Stimulated activated CD8-positive, alpha-beta memory T cell treated with anti-CD3 and anti-CD28 coated beads, Interleukin-7, amount 100 ng/mL, for 24 hours (primary cell): ENCODE results near the gene EEF1AKMT3.
"Not testable (repeated sequence)": the region's sequence is repeated elsewhere in the genome, so short reads cannot be mapped to it uniquely, and the experiment has no call there.

Source experiments
- DNase-seq: peaks from one replicate; pipeline ENCODE4 v3.0.0-alpha.2; 2020; ENCODE audit warnings: low read depth

Gene EEF1AKMT3

DNA sequence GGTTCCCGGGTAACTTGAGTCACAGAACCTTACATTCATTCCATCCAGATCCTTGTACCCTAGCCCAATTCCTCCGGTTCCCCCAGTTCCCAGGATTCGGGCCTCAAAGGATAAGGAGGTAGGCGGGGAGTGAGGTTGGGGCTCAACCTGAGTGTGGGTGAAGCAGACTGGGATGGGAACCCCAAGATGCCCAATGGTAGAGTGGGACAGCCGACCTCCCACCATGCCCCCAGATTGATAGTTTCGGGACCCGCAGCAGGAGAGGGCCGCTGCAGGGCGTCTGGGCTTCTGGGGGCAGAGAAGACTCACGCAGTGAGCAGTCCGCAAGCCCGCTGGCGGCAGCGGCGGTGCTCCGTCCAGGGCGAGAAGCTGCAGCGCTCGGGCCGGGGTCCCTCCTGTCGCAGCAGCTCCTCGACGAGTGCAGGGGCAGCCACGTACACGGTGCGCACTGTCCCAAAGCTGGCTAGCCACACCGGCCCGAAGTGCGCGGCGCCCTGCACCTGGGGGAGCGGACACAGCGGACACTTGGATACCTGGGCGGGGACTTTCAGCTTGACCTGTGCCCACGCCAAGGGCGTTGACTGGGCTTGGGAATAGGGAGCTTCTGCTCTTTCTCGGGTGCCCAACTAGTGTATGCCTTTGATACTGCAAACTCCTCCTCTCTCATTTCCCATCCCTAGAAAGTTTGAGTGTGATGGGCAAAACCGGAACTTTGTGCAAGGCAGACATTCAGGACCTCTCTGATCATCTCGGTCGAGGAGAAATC is 6.5 kb upstream of the EEF1AKMT3 start:
- DNase-seq = no peak

DNA sequence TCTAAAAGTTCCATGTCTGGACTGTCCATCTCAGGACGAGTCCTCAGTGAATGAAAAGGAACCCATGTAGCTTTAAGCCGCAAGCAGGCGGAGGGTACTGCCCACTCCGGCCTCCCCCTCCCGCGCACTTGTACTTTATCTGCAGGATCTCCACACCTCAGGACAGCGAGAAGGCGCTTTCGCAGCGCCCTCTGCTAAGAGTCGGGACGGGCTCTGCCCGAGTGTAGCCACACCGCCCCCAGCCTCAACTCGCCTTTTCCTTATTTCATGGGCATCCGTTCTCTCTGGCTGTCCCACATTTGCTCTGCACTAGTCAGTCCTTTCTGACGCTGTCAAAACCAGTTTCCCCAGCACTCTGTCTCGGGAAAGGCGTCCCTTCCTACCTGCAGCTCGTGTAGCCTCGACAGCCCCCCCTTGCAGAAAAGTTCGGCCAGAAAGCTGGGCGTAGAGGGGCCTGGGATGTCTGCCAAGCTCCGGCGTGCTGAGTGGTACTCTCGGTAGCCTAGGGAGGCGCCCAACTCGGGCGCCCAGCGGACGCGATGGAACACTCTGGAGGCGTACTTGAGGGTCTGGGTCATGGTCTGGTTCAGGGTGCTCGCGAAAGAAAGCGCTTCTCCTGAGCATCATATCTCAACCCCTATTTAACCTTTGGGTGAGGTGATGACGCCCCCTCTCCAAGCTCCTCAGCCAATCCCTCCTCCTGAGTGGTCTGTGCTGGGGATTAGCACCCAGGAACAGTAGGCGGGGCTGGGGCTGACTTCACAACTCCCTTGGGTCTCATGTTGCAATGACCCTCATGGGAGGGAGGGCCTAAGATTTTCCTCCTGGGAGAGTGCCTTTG is 5.7 kb upstream of the EEF1AKMT3 start, which contains the start of gene CYP27B1:
Gene CYP27B1 (minus strand): TSS at position 615 of the 841 bp plus-strand sequence. CDS start 37 bp downstream, at position 578.
- DNase-seq = no peak

DNA sequence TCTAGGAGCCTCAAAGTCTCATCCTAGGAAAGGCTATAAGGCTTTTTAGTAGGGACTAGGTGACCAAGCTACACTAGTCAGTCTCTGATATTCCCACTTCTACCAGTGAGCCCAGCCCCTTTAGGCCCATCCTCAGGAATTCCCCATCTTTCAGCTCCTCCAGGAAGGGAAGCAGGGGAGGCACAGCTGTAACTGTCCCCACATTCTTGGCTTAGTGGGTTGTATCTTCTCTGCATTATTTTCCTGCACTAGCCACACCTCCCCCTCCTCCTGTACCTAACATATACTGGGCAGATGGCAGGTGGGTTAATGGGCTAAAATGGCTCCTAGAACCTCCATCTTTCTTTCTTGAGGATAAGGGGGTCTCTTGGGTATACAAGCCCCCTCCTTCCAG is 5.1 kb upstream of the EEF1AKMT3 start:
- DNase-seq = no peak

DNA sequence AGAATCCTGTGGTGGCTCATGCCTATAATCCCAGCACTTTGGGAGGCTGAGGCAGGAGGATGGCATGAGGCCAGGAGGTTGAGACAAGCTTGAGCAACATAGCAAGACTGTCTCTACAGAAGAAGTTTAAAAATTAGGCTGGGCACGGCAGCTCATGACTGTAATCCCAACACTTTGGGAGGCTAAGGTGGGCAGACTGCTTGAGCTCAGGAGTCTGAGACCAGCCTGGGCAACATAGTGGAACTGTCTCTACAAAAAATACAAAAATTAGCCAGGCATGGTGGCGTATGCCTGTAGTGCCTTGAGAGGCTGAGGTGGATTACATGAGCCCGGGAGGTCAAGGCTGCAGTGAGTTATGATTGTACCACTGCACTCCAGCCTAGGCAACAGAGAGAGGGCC is 4.5 kb upstream of the EEF1AKMT3 start:
- no peak for DNase-seq

DNA sequence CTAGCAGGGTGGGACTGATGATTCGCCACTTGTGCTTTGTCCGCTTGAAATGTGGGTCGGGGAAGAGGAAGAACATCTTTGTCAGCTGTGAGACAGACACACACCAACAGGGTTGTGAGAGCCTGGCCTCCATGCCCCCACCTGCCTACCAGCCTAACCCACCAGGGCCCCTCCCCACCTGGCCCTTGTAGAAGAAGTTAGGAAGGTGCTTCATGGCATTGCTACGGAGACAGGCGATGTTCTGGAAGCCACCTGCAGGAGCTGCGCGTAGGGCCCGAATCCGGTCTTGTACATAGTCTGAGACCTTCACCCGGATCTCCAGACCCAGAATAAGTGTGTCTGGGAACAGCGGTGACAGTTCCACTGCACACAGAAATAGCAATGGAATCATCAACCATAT is 2.8 kb upstream of the EEF1AKMT3 start:
- DNase-seq = no peak

DNA sequence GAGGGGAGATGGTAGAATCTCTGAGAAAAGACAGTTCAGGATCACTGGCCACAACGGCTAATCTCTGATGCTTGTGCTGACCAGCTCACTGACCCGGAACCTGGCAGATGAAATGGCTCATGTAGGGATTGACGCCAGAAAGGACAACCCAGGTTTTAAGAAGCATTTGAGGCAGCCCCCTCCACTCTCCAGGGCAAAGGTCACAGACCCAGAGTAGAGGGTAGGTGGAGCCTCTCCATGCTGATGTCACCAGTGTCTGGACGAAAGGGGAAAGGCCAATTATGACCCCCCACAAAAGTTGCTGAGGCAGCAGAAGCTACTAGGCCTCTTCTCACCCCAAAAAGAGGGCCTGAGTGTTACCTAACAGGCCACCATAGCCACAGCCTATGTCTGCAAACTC is 1.7 kb upstream of the EEF1AKMT3 start:
- no peak for DNase-seq

DNA sequence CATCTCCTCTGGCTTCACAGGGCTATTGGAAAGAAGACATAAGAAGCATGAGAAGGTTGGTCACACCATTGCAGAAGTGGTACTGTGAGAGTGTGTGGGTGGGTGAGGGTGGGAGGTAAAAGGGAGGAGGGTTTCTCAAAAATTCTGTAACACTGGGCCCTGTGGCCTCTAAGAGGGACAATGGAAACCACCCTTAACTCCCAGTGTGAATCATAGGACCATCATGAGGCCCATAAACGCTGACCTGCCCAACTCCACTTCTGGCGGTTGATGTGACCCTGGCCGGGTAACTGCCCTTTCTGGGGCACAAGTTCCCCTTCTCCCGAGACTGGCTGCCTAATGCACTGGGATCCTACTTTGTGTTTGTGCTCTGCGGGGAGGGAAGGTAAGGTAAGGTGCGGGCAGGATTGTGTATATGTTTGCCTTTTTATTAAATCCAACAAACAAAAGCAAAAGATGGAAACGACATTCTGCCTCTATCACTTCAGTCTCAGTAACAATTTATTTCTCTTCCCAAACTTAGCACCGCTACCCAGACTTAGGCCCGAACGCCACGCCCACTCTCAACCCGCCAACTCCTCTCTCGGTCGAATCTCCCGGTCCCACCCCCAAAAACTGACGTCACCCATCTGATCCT is 1.1 kb upstream of the EEF1AKMT3 start:
- DNase-seq = peak; percentile 84

DNA sequence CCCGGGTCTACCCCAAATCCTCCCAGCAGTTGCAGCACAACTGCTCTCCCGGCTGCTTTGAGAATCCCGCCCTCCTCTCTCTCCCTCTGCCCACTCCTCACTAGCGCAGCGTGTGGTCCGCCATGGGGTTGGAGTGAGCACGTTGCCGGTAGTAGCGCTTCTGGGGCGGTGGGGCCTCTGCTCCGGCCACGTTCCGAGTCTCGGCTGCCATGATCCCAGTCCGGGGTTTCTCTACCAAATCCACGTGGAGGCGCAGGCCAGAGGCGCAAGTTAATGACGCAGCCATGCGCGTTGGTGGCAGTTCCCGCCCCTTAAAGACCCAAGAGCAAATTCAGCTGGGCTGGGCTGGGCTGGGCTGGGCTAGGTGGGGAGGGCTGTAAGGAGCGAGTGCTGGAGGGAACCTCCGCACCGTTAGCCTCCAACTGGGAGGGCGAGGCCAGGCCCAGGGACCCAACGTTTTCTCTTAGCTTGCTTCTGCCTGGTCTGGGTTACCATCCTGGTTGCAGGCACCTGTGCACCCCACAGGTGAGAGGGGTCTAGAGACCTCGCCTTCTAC is 463 bp upstream of the EEF1AKMT3 start, which contains the start of gene METTL1:
Gene METTL1 (minus strand): TSS at position 233 of the 556 bp plus-strand sequence. CDS start 22 bp downstream, at position 211.
- peak; percentile 89 for DNase-seq

DNA sequence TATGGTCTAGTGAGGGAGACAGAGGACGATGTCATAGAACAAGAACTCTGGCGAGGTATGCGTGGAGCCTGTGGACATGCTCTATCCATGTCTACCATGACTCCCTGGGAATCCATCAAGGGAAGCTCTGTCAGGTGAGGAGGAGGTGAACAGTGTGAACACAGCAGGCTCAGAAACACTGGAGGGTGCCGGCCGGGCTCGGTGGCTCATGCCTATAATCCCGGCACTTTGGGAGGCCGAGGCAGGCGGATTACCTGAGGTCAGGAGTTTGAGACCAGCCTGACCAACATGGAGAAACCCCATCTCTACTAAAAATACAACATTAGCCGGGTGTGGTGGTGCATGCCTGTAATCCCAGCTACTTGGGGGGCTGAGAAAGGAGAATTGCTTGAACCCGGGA is 2.2 kb downstream of the EEF1AKMT3 start:
- not testable (repeated sequence) for DNase-seq

DNA sequence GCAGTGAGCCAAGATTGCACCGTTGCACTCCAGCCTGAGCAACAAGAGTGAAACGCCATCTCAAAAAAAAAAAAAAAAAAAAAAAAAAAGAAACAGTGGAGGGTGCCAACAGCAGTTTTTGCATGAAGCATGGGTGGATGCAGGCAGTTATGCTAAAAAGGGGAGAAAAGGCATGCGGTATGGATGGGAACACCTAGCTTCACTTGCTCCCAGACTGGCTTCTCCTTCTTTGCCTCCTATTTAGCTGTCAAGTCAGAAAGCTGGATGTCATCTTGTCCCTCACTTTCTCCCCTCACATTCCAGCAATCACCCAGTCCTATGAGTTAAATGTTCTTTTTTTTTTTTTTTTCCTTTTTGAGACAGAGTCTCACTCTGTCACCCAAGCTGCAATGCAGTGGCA is 2.6 kb downstream of the EEF1AKMT3 start:
- no peak for DNase-seq

DNA sequence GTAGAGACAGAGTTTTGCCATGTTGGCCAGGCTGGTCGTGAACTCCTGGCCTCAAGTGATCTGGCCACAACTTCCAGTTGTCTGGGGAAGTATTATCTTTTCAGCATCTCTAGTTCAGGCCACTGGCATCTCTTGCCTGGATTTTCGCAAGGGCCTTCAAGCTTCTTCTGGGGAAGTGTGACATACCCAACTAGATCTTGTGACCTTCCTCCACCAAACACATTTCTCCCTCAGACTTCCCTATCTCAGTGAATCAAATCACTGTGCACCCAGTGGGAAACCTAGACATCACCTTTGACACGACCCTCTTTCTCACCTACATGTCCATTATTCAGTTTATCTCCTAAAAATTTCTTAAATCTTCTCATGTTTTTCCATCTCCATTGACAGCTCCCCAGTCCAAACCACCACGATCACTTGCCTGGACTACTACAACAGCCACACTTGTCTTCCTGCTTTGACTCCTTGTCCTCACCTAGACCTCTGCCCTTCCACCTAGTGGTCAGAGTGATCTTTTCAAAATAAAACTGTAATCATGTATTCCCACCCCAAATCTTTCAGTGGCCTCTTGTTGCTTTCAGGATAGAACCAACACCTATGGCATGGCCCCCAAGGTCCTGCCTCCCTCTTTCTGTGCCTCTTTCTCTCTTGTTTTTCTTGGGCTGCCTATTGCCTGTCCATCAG is 3.3 kb downstream of the EEF1AKMT3 start:
- DNase-seq = no peak

DNA sequence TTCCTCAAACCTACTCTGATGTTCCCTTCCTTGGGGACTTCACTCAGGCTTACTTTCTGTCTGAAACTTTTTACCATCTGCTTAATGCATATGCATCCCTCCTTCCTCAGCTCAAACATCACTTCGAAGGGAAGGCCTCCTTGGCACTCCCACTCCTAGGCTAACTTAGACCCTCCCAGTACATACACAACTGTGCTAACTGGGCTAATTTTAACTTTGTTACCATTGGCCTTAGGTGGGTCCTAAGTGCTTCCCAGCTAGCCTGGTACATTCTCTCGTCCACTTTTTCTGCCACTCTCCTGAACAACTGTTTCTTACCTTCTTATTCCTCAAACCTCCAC is 3.8 kb downstream of the EEF1AKMT3 start:
- DNase-seq = no peak

DNA sequence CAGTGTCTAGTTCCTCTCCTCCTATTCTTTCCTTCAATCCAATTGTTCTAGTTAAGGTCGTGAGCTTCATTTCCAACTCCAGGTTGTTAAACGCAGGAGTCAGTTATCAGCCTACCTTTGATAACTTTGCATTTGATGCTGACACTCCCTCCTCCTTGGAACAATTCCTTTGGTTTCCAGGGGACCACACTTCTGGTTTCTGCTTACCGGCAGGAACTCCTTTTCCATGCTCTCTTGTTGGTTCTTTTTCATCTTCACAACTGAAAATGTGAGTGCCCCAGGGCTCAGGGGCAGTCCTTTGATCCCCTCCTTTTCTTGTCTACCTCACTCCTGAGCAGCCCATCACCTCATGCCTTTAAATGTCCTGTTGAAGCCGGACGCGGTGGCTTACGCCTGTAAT is 5.0 kb downstream of the EEF1AKMT3 start:
- DNase-seq = no peak

DNA sequence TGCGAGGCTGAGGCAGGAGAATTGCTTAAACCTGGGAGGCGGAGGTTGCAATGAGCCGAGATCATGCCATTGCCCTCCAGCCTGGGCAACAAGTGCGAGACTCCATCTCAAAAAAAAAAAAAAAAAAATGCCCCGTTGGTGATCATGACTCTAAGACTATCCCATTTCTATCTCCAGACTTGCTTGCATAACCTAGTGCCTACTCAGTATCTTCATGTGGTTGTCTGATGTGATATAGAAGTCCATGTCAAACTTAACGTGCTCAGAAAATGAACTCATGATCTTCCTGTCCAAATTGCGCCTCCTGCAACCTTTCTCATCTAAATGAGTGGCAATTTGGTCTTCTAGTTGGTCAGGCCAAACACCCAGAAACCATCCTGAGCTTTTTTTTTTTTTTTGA is 5.5 kb downstream of the EEF1AKMT3 start:
- DNase-seq = no peak

DNA sequence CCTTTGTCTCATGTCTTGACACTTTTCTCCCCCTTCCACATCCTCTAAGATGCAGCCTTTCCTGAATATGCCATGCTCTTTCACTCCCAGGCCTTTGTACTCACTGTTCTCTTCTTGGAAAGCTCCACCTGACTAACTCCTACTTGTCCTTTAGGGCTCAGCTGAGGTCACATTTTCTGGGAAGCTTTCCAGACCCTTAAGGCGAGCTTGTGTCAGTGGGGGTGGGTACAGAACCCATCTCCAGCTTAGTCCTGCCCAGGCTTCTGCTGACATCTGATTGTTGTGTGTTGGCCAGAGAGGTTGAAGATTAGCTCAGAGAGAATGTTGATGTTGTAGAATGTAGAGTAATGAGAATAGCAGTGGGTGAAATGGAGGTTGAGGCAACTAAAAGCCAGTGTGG is 7.3 kb downstream of the EEF1AKMT3 start:
- DNase-seq = no peak

DNA sequence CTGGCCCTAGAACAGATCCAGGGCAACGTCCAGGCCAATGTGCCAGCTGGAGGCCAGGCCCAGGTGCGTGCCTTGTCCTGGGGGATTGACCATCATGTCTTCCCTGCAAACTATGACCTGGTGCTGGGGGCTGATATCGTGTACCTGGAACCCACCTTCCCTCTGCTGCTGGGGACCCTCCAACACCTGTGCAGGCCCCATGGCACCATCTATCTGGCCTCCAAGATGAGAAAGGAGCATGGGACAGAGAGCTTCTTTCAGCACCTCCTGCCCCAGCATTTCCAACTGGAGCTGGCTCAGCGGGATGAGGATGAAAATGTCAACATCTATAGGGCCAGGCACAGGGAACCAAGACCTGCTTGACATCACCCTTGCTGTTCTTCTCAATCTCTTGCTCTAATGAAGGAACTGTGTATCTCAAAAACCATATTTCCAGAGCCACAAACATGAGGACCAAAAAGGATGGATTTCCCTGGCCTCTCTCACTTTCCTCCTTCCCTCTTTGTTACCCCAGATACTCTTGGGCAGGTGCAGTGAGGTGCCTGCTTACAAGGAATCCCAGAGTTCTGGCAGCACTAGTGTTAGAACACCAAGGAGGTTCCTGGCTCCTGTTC is 8.0 kb downstream of the EEF1AKMT3 start:
- no peak for DNase-seq

DNA sequence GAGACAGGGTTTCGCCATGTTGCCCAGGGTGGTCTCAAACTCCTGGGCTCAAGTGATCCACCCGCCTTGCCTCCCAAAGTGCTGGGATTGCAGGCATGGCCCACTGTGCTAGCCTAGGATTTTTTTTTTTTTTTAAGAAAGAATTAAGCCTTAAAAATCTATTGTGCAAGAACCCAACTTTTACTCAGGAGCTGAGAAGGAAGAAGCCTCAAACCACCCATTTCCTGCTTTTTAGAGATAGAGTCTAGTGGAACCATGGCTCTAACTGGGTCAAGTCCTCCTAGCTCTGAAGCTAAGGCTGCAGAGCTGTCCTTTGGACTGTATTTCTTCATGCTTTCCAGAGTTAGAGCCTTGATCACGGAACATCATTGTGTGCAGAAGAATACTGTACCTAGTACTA is 8.8 kb downstream of the EEF1AKMT3 start:
- DNase-seq = no peak

DNA sequence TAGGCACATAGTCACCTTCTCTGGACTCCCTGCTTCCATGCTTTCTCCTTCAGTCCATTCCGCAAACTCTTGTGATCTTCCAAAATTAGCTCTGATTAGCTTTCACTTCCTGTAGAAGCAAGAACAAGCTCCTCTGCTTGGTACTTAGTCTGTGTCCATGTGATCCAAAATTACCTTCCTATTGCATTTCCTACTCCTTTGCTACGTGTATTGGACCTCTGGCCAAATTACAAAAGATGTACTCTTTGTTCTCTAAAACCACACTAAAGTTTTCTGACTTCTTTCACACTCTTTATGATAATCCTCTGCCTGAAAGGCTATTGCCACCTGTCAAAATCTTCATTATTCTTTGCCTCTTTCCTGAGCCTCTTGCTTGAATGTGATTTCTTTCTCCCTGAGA is 9.4 kb downstream of the EEF1AKMT3 start:
- no peak for DNase-seq

DNA sequence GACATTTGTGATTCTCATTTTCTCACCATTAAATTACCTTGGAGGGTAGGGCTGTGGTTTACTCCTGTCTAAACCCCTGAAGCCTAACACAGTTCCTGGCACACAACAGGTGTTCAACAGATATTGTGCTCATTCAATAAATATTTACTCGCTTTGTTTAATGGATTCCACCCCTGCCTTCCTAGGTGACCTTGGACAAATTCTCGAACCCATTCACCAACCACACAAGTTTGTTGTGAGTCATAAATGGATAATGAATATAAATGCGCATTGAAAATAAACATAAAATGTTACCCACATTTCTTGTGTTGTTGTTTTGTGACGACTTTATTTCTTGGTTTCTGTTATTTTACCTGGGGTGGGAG is 9.8 kb downstream of the EEF1AKMT3 start:
- DNase-seq = no peak

DNA sequence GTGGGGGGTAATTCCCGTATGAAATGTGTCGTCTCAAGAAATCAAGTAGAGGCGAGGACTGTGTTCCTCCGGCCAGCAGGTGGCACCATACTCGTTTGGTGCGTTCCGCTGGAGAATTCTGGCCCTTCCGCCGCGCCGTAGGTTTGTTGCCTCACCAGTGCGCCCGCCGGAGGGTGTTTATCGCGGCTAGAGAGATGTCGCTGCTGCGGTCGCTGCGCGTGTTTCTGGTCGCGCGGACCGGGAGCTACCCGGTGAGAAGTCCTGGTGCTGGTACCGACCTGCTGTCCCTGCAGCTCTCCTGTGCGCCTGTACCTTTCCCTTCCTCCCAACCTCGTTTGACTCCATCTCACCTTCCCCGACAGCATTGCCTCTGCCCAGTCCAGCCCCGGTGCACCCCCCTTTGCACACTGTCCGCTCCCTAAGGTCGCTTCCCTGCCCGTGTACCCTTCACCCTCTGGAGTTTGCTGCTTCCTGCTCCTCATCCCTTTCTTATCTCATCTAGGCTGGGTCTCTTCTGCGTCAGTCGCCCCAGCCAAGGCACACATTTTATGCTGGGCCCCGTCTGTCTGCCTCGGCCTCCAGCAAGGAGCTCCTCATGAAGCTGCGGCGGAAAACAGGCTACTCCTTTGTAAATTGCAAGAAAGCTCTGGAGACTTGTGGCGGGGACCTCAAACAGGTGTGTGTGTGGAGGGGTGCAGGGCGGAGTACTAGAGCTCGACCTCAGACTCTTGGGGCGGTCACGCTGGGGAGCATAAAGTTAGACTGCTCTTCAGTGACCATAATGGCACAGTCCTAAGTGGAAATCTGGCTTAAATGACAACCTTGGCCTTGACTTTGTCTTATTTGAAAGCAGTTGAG is 10.4 kb downstream of the EEF1AKMT3 start, which contains the start of gene TSFM:
Gene TSFM (plus strand): TSS at position 180 of the 858 bp plus-strand sequence. CDS start 15 bp downstream, at position 195.
- DNase-seq = peak; percentile 96

DNA sequence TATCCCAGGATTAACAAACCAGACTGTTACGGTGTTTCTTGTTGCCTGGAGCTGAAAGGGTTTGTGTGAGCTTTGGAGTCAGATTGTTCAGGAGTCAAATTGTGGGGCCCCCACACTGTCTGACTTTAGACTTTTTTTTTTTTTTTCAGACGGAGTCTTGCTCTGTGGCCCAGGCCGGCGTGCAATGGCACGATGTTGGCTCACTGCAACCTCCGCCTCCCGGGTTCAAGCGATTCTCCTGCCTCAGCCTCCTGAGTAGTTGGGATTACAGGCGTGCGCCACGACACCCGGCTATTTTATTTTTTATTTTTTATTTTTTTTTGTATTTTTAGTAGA is 11.0 kb downstream of the EEF1AKMT3 start:
- DNase-seq = no peak
